Coronary artery (tissue), 2 donors: Measurements from ENCODE around the gene GSKIP.

ENCODE experiments used
- DNase-seq: peaks from one replicate; pipeline ENCODE4 v3.0.0-alpha.2; 2017; ENCODE audit warnings: low spot score
- H3K27ac ChIP-seq, 2 donors: fragments of 200-600 bp; sonication (generic); one replicate each; pipeline ENCODE4 v1.5.1; 2016 to 2019
- H3K4me3 ChIP-seq: fragments of 200-600 bp; sonication (generic); 2 replicates; pipeline ENCODE4 v1.5.1; 2016; ENCODE audit warnings: mild to moderate bottlenecking, moderate library complexity
- CTCF ChIP-seq: fragments of 200-600 bp; sonication (generic); IDR thresholded peaks from one replicate; pipeline ENCODE4 v1.5.1; 2019; ENCODE audit warnings: antibody characterized with exemption

GSKIP gene

GRCh38 chr14:96362965-96363750 is at the start of gene GSKIP, which contains the start of gene ATG2B:
GSKIP (plus strand) TSS chr14:96363526; CDS start chr14:96382248, 18,722 bp downstream.
ATG2B (minus strand) TSS chr14:96363341; CDS start chr14:96362976, 365 bp downstream.
- TF ChIP-seq CTCF, result no peak
- H3K4me3 ChIP-seq, result peak within 1 kb of the TSS; percentile 96
- DNase-seq, result peak; percentile 93
- H3K27ac ChIP-seq, result peak within 1 kb of the TSS; percentile 95 to 96

- Histone ChIP-seq H3K4me3 (no peak overlapping the region), H3K27ac (no peak overlapping the region)
- DNase-seq, result no peak
- TF ChIP-seq CTCF, result no peak
These were observed 47.2 kb upstream of the GSKIP start for GRCh38 chr14:96316087-96316486.

GRCh38 chr14:96318836-96319235 is 44.5 kb upstream of the GSKIP start:
- no peak for DNase-seq
- no peak for TF ChIP-seq CTCF
- H3K4me3 ChIP-seq, result no peak overlapping the region
- H3K27ac ChIP-seq, result no peak overlapping the region

- TF ChIP-seq CTCF, result no peak
- no peak for DNase-seq
- Histone ChIP-seq H3K27ac (no peak overlapping the region), H3K4me3 (no peak overlapping the region)
These were observed 42.7 kb upstream of the GSKIP start for GRCh38 chr14:96320605-96321004.

- no peak for DNase-seq
- Histone ChIP-seq H3K4me3 (no peak overlapping the region), H3K27ac (no peak overlapping the region)
- TF ChIP-seq CTCF, result no peak
These were observed 39.1 kb upstream of the GSKIP start for GRCh38 chr14:96324219-96324618.

- Histone ChIP-seq H3K4me3 (no peak overlapping the region), H3K27ac (no peak overlapping the region)
- DNase-seq, result no peak
- TF ChIP-seq CTCF, result no peak
These were observed 24.8 kb upstream of the GSKIP start for GRCh38 chr14:96338551-96338950.

GRCh38 chr14:96341323-96341722 is 22.0 kb upstream of the GSKIP start:
- H3K4me3 ChIP-seq, result no peak overlapping the region
- TF ChIP-seq CTCF, result no peak
- no peak for DNase-seq
- H3K27ac ChIP-seq, result no peak overlapping the region
